Measurements from ENCODE around the gene MEIS2.

Gene MEIS2

GRCh38 chr15:36866896-36867295 is 233.5 kb downstream of the MEIS2 start:
- no peak for TF ChIP-seq POLR2AphosphoS5 (IDR thresholded peaks at IDR 0.05; ENCODE audit: low read depth, low read length)
- no peak for TF ChIP-seq SIN3A (IDR thresholded peaks at IDR 0.05; ENCODE audit: borderline replicate concordance, insufficient read depth, low read length)
- no peak for TF ChIP-seq REST (IDR thresholded peaks at IDR 0.05; ENCODE audit: insufficient read depth in 1 of 2, low read depth in 2 of 2, low read length in 2 of 2)
- TF ChIP-seq TAF1 (IDR thresholded peaks at IDR 0.05; ENCODE audit: borderline replicate concordance, insufficient read depth, low read length): no peak
- TF ChIP-seq FOXP2 (optimal IDR thresholded peaks at IDR 0.05; ENCODE audit: borderline replicate concordance, extremely low read depth, extremely low read length, insufficient read depth): no peak

- TF ChIP-seq REST (IDR thresholded peaks at IDR 0.05; ENCODE audit: insufficient read depth in 1 of 2, low read depth in 2 of 2, low read length in 2 of 2) (no peak), FOXP2 (optimal IDR thresholded peaks at IDR 0.05; ENCODE audit: borderline replicate concordance, extremely low read depth, extremely low read length, insufficient read depth) (no peak), TAF1 (IDR thresholded peaks at IDR 0.05; ENCODE audit: borderline replicate concordance, insufficient read depth, low read length) (no peak), SIN3A (IDR thresholded peaks at IDR 0.05; ENCODE audit: borderline replicate concordance, insufficient read depth, low read length) (no peak), POLR2AphosphoS5 (IDR thresholded peaks at IDR 0.05; ENCODE audit: low read depth, low read length) (no peak)
Observed at GRCh38 chr15:36863570-36863969, 236.8 kb downstream of the MEIS2 start.

- no peak for TF ChIP-seq SIN3A (IDR thresholded peaks at IDR 0.05; ENCODE audit: borderline replicate concordance, insufficient read depth, low read length)
- TF ChIP-seq REST (IDR thresholded peaks at IDR 0.05; ENCODE audit: insufficient read depth in 1 of 2, low read depth in 2 of 2, low read length in 2 of 2): no peak
- no peak for TF ChIP-seq TAF1 (IDR thresholded peaks at IDR 0.05; ENCODE audit: borderline replicate concordance, insufficient read depth, low read length)
- TF ChIP-seq FOXP2 (optimal IDR thresholded peaks at IDR 0.05; ENCODE audit: borderline replicate concordance, extremely low read depth, extremely low read length, insufficient read depth): no peak
- TF ChIP-seq POLR2AphosphoS5 (IDR thresholded peaks at IDR 0.05; ENCODE audit: low read depth, low read length): no peak
Observed at GRCh38 chr15:36860792-36861191, 239.6 kb downstream of the MEIS2 start.

- no peak for TF ChIP-seq SIN3A (IDR thresholded peaks at IDR 0.05; ENCODE audit: borderline replicate concordance, insufficient read depth, low read length)
- no peak for TF ChIP-seq REST (IDR thresholded peaks at IDR 0.05; ENCODE audit: insufficient read depth in 1 of 2, low read depth in 2 of 2, low read length in 2 of 2)
- TF ChIP-seq TAF1 (IDR thresholded peaks at IDR 0.05; ENCODE audit: borderline replicate concordance, insufficient read depth, low read length): no peak
- TF ChIP-seq FOXP2 (optimal IDR thresholded peaks at IDR 0.05; ENCODE audit: borderline replicate concordance, extremely low read depth, extremely low read length, insufficient read depth): no peak
- no peak for TF ChIP-seq POLR2AphosphoS5 (IDR thresholded peaks at IDR 0.05; ENCODE audit: low read depth, low read length)
Observed at GRCh38 chr15:36858423-36858822, 241.9 kb downstream of the MEIS2 start.
